Measurements from ENCODE around the gene DNMT3B. TPM values are rescaled to one million over a fixed set of nuclear protein-coding genes. Genes with fewer than 3 reads are reported as not detected.

The DNMT3B gene
- total and polyA plus RNA-seq, 9 of the 15 experiments (the other 6 are each of a cell fraction or from before 2014, with no cell fraction given), result 9.3 to 74.8 (median 49.1) TPM

DNA sequence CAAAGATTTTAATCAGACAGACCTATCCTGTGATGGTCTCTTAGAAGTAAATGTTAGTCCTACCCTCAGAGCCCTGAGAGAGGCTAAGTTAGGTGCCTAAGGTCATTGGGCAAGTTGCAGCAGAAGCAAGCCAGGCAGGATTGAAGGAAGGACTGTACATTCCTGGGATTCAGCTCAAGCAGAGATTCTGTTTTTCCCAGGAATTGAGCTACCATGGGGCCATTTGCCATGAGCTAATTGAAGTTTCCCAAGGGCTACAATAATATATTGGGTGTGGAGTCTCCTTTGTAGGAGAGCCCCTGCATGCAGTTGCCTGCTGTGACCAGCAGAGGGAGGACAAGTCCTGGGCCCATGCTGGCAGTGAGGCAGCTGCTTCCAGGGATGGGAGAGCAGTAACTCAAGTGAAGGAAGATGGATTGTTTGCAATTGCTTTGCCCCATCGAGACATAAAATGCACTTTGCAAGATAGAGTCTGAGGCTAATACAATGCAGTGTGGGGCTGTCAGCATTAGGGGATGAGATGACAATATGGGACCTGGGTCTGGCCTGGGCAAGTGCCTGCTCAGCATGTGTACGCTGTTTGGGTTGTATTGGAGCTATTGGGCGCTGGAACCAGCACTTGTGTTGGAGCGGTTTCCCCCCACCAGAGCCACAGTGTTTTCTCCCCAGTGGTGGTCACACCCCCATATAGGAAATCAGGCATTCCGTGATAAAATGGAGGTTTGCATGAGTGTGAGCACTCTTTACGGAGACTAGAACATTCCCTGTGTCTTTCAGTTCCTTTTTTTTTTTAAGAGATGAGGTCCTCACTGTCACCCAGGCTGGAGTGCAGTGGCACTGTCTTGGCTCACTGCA is 27.9 kb downstream of the DNMT3B start (continued):
- TF ChIP-seq SAFB2 (IDR thresholded peaks at IDR 0.05; ENCODE audit: borderline replicate concordance, low read depth, low read length, severe bottlenecking) (no peak), RAD21 (CRISPR knock-in tag; conservative IDR thresholded peaks at IDR 0.05 in 1 of 2, IDR thresholded peaks at IDR 0.05 in 1 of 2) (peak; percentile 57 to 81), TGIF2 (CRISPR knock-in tag; IDR thresholded peaks at IDR 0.05) (no peak), ZBTB7A (IDR thresholded peaks at IDR 0.05; ENCODE audit: borderline replicate concordance, control insufficient read depth, low read depth, low read length) (no peak), XRCC5 (IDR thresholded peaks at IDR 0.05; ENCODE audit: low read depth, low read length) (peak; percentile 77; the same call in 1 of the 2 replicates), ZNF77 (CRISPR knock-in tag; IDR thresholded peaks at IDR 0.05) (no peak), CREM (IDR thresholded peaks at IDR 0.05; ENCODE audit: low read depth) (peak; percentile 21; the same call in 1 of the 2 replicates), ZNF224 (CRISPR knock-in tag; IDR thresholded peaks at IDR 0.05) (no peak), ZFP30 (CRISPR knock-in tag; IDR thresholded peaks at IDR 0.05; ENCODE audit: borderline replicate concordance) (no peak), ZFP36 (IDR thresholded peaks at IDR 0.05; ENCODE audit: low read depth, low read length, partially characterized antibody) (no peak), ZEB2 (IDR thresholded peaks at IDR 0.05) (no peak)
- TF ChIP-seq, protein P1, sequence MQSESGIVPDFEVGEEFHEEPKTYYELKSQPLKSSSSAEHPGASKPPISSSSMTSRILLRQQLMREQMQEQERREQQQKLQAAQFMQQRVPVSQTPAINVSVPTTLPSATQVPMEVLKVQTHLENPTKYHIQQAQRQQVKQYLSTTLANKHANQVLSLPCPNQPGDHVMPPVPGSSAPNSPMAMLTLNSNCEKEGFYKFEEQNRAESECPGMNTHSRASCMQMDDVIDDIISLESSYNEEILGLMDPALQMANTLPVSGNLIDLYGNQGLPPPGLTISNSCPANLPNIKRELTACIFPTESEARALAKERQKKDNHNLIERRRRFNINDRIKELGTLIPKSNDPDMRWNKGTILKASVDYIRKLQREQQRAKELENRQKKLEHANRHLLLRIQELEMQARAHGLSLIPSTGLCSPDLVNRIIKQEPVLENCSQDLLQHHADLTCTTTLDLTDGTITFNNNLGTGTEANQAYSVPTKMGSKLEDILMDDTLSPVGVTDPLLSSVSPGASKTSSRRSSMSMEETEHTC (IDR thresholded peaks at IDR 0.05), result no peak
- TF ChIP-seq, protein P2, sequence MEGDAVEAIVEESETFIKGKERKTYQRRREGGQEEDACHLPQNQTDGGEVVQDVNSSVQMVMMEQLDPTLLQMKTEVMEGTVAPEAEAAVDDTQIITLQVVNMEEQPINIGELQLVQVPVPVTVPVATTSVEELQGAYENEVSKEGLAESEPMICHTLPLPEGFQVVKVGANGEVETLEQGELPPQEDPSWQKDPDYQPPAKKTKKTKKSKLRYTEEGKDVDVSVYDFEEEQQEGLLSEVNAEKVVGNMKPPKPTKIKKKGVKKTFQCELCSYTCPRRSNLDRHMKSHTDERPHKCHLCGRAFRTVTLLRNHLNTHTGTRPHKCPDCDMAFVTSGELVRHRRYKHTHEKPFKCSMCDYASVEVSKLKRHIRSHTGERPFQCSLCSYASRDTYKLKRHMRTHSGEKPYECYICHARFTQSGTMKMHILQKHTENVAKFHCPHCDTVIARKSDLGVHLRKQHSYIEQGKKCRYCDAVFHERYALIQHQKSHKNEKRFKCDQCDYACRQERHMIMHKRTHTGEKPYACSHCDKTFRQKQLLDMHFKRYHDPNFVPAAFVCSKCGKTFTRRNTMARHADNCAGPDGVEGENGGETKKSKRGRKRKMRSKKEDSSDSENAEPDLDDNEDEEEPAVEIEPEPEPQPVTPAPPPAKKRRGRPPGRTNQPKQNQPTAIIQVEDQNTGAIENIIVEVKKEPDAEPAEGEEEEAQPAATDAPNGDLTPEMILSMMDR (IDR thresholded peaks at IDR 0.05 in 2 of 3, conservative IDR thresholded peaks at IDR 0.05 in 1 of 3; ENCODE audit: insufficient read depth in 2 of 3, low read depth in 1 of 3, low read length in 3 of 3), result peak; percentile 87 to 99 (median 95)
- TF ChIP-seq, protein P3, sequence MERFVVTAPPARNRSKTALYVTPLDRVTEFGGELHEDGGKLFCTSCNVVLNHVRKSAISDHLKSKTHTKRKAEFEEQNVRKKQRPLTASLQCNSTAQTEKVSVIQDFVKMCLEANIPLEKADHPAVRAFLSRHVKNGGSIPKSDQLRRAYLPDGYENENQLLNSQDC (CRISPR knock-in tag; IDR thresholded peaks at IDR 0.05), result no peak
- TF ChIP-seq, protein P4, sequence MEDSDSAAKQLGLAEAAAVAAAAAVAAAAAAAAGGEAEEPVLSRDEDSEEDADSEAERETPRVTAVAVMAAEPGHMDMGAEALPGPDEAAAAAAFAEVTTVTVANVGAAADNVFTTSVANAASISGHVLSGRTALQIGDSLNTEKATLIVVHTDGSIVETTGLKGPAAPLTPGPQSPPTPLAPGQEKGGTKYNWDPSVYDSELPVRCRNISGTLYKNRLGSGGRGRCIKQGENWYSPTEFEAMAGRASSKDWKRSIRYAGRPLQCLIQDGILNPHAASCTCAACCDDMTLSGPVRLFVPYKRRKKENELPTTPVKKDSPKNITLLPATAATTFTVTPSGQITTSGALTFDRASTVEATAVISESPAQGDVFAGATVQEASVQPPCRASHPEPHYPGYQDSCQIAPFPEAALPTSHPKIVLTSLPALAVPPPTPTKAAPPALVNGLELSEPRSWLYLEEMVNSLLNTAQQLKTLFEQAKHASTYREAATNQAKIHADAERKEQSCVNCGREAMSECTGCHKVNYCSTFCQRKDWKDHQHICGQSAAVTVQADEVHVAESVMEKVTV (CRISPR knock-in tag; IDR thresholded peaks at IDR 0.05), result peak; percentile 44; the same call in 1 of the 2 replicates

All from K562 (cell line).